HepG2 (cell line): Measurements from ENCODE around the gene LGALS1. TPM values are rescaled to one million over a fixed set of nuclear protein-coding genes. Genes with fewer than 3 reads are reported as not detected.

Source experiments
- ARID2 ChIP-seq: sonication (generic); formaldehyde crosslinking; IDR thresholded peaks from 2 replicates; pipeline ENCODE4 v1.8.1; 2022; ENCODE audit warnings: mild to moderate bottlenecking, missing genetic modification reagents, borderline replicate concordance
- NAIF1 ChIP-seq: sonication (generic); formaldehyde crosslinking; IDR thresholded peaks from 2 replicates; pipeline ENCODE4 v1.5.0; 2020; ENCODE audit warnings: mild to moderate bottlenecking, missing genetic modification reagents, borderline replicate concordance
- NFE2L1 ChIP-seq: sonication (generic); formaldehyde crosslinking; IDR thresholded peaks from 2 replicates; pipeline ENCODE4 v1.4.0; 2020; ENCODE audit warnings: missing genetic modification reagents, mild to moderate bottlenecking, borderline replicate concordance
- NR2F2 ChIP-seq: IDR thresholded peaks from 2 replicates; pipeline ENCODE4 v1.6.1; 2012; ENCODE audit warnings: low read depth, inconsistent platforms, borderline replicate concordance
- PCBP2 ChIP-seq: fragments of 200-400 bp; formaldehyde crosslinking; optimal IDR thresholded peaks from 2 replicates; pipeline ENCODE3; 2018; ENCODE audit warnings: low read length, low read depth; ENCODE audit not compliant: poor library complexity, severe bottlenecking
- PPARG ChIP-seq: conservative IDR thresholded peaks from 2 replicates; pipeline ENCODE4 v1.6.1; 2016; ENCODE audit warnings: missing biosample characterization, missing genetic modification reagents
- SIN3B ChIP-seq: fragments of 150-350 bp; IDR thresholded peaks from 2 replicates; pipeline ENCODE4 v1.6.1; 2014; ENCODE audit warnings: low read length
- SSRP1 ChIP-seq: IDR thresholded peaks from 2 replicates; pipeline ENCODE4 v1.6.1; 2016; ENCODE audit warnings: control low read depth
- ZNF251 ChIP-seq: sonication (generic); formaldehyde crosslinking; IDR thresholded peaks from 2 replicates; pipeline ENCODE4 v1.9.0; 2021; ENCODE audit warnings: mild to moderate bottlenecking, missing genetic modification reagents
- ZNF333 ChIP-seq: sonication (generic); formaldehyde crosslinking; IDR thresholded peaks from 2 replicates; pipeline ENCODE4 v1.4.0; 2020; ENCODE audit warnings: mild to moderate bottlenecking, missing genetic modification reagents, borderline replicate concordance
- ZNF33B ChIP-seq: sonication (generic); formaldehyde crosslinking; IDR thresholded peaks from 2 replicates; pipeline ENCODE4 v1.5.1; 2020; ENCODE audit warnings: mild to moderate bottlenecking, missing genetic modification reagents
- ZNF383 ChIP-seq: sonication (generic); formaldehyde crosslinking; IDR thresholded peaks from 2 replicates; pipeline ENCODE4 v1.4.0; 2020; ENCODE audit warnings: missing genetic modification reagents, mild to moderate bottlenecking, borderline replicate concordance
- ZNF672 ChIP-seq: sonication (generic); formaldehyde crosslinking; IDR thresholded peaks from 2 replicates; pipeline ENCODE4 v1.8.1; 2022; ENCODE audit warnings: missing genetic modification reagents
- ZNF746 ChIP-seq: sonication (generic); formaldehyde crosslinking; IDR thresholded peaks from 2 replicates; pipeline ENCODE4 v1.8.0; 2022; ENCODE audit warnings: mild to moderate bottlenecking, missing genetic modification reagents
- ZSCAN21 ChIP-seq: sonication (generic); formaldehyde crosslinking; IDR thresholded peaks from 2 replicates; pipeline ENCODE4 v1.8.0; 2022; ENCODE audit warnings: mild to moderate bottlenecking, missing genetic modification reagents, moderate library complexity, borderline replicate concordance
- ZSCAN9 ChIP-seq: IDR thresholded peaks from 2 replicates; pipeline ENCODE4 v1.6.1; 2016; ENCODE audit warnings: borderline replicate concordance
- polyA plus RNA-seq, 8 experiments: library from polyadenylated mRNA; depleted of rRNA in 3 of 8; stranded (reverse) in 7 of 8; unstranded in 1 of 8; fragments of >200 nt; fragmentation: Illumina TruSeq in 4 of 8; extraction: Trizol in 4 of 8; gene quantifications; 2 replicates each; pipeline versions ENCODE4 v1.2.1 to v1.2.3, GENCODE V29; 2011 to 2016; ENCODE audit warnings: low read depth in 4 of 8, missing spikeins in 1 of 8, mixed read lengths in 1 of 8; ENCODE audit not compliant: insufficient read depth in 1 of 8
- total RNA-seq, 5 experiments: library from RNA; depleted of rRNA; stranded (reverse); fragments of >200 nt; fragmentation: Illumina TruSeq; extraction: Trizol; gene quantifications; 2 replicates each; pipeline ENCODE4 v1.2.3, GENCODE V29; 2016; ENCODE audit warnings: low read depth in 1 of 5
- TF ChIP-seq, protein P1 (sequence below): sonication (generic); formaldehyde crosslinking; conservative IDR thresholded peaks from 2 replicates; pipeline ENCODE4 v1.4.0; 2020; ENCODE audit warnings: mild to moderate bottlenecking, missing genetic modification reagents, moderate library complexity
- TF ChIP-seq, protein P2 (sequence below): sonication (generic); formaldehyde crosslinking; IDR thresholded peaks from 2 replicates; pipeline ENCODE4 v1.5.1; 2020; ENCODE audit warnings: mild to moderate bottlenecking, missing genetic modification reagents, moderate library complexity
- TF ChIP-seq, protein P3 (sequence below): sonication (generic); formaldehyde crosslinking; conservative IDR thresholded peaks from 2 replicates; pipeline ENCODE4 v1.8.1; 2023; ENCODE audit warnings: missing genetic modification reagents
- TF ChIP-seq, protein P4 (sequence below): sonication (generic); formaldehyde crosslinking; IDR thresholded peaks from 2 replicates; pipeline ENCODE4 v1.4.0; 2020; ENCODE audit warnings: missing genetic modification reagents
- TF ChIP-seq, protein P5 (sequence below): sonication (generic); formaldehyde crosslinking; IDR thresholded peaks from 2 replicates; pipeline ENCODE4 v1.5.0; 2020; ENCODE audit warnings: mild to moderate bottlenecking, missing genetic modification reagents

The LGALS1 gene
- total and polyA plus RNA-seq, 2 of the 13 experiments (the other 11 are each of a cell fraction or from before 2014, with no cell fraction given): 103 to 858 TPM

DNA sequence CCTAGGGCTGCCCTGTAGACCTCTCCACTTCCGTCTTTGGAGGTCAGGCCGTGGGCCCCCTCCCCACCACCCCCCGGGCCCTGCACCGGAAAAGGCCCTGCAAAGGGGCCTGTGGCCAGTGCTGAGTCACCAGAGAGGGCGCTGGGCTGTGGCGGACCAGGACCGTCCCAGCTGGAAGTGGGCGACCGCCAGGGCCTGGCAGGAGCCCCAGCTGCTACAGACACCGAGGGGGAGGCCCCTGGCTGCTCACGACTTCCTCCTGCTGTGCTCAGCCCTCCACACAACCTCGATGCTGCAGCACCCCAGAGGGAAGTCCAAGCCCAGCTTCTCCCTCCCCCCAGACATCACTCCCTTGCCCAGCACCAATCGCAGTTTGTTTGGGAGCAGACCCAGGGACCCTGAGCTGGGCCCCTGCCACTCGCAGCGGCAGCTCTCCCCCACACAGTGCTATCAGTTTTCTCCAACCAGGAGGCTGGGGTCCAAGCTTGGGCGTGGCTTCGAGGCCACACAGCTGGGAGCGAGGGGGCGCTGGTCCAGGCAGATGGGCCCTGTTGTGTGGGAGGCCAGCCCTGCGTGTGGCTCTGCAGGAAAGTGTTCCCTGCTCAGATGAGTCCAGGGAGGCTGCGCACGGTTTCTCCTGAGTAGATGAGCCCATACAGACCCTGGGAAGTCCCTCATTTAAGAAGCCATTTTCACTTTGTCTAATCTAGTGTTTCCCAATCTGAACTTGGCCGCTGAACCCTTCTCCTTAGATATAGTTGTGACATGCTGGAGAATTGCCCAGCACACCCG lies 41.6 kb upstream of the LGALS1 start (continued):
- TF ChIP-seq ZNF33B (CRISPR knock-in tag): no peak
- no peak for TF ChIP-seq PCBP2
- TF ChIP-seq SSRP1 (CRISPR knock-in tag): no peak
- TF ChIP-seq, protein P1, sequence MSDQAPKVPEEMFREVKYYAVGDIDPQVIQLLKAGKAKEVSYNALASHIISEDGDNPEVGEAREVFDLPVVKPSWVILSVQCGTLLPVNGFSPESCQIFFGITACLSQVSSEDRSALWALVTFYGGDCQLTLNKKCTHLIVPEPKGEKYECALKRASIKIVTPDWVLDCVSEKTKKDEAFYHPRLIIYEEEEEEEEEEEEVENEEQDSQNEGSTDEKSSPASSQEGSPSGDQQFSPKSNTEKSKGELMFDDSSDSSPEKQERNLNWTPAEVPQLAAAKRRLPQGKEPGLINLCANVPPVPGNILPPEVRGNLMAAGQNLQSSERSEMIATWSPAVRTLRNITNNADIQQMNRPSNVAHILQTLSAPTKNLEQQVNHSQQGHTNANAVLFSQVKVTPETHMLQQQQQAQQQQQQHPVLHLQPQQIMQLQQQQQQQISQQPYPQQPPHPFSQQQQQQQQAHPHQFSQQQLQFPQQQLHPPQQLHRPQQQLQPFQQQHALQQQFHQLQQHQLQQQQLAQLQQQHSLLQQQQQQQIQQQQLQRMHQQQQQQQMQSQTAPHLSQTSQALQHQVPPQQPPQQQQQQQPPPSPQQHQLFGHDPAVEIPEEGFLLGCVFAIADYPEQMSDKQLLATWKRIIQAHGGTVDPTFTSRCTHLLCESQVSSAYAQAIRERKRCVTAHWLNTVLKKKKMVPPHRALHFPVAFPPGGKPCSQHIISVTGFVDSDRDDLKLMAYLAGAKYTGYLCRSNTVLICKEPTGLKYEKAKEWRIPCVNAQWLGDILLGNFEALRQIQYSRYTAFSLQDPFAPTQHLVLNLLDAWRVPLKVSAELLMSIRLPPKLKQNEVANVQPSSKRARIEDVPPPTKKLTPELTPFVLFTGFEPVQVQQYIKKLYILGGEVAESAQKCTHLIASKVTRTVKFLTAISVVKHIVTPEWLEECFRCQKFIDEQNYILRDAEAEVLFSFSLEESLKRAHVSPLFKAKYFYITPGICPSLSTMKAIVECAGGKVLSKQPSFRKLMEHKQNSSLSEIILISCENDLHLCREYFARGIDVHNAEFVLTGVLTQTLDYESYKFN (CRISPR knock-in tag): peak; percentile 84
- peak; percentile 78; the same call in 1 of the 2 replicates for TF ChIP-seq ZNF746 (CRISPR knock-in tag)
- TF ChIP-seq ZNF672 (CRISPR knock-in tag): no peak
- TF ChIP-seq ZSCAN9 (CRISPR knock-in tag): no peak; the same call in 1 of the 2 replicates
- no peak for TF ChIP-seq PPARG (CRISPR knock-in tag)
- no peak for TF ChIP-seq ZNF333 (CRISPR knock-in tag)
- TF ChIP-seq ZNF383 (CRISPR knock-in tag): no peak
- TF ChIP-seq ARID2 (CRISPR knock-in tag): no peak
- no peak; the same call in 1 of the 2 replicates for TF ChIP-seq NAIF1 (CRISPR knock-in tag)
- TF ChIP-seq, protein P2, sequence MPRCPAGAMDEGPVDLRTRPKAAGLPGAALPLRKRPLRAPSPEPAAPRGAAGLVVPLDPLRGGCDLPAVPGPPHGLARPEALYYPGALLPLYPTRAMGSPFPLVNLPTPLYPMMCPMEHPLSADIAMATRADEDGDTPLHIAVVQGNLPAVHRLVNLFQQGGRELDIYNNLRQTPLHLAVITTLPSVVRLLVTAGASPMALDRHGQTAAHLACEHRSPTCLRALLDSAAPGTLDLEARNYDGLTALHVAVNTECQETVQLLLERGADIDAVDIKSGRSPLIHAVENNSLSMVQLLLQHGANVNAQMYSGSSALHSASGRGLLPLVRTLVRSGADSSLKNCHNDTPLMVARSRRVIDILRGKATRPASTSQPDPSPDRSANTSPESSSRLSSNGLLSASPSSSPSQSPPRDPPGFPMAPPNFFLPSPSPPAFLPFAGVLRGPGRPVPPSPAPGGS (CRISPR knock-in tag): no peak
- peak; percentile 89 for TF ChIP-seq NFE2L1 (CRISPR knock-in tag)
- TF ChIP-seq ZSCAN21 (CRISPR knock-in tag): peak; percentile 31; the same call in 1 of the 2 replicates
- TF ChIP-seq, protein P3, sequence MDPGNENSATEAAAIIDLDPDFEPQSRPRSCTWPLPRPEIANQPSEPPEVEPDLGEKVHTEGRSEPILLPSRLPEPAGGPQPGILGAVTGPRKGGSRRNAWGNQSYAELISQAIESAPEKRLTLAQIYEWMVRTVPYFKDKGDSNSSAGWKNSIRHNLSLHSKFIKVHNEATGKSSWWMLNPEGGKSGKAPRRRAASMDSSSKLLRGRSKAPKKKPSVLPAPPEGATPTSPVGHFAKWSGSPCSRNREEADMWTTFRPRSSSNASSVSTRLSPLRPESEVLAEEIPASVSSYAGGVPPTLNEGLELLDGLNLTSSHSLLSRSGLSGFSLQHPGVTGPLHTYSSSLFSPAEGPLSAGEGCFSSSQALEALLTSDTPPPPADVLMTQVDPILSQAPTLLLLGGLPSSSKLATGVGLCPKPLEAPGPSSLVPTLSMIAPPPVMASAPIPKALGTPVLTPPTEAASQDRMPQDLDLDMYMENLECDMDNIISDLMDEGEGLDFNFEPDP (CRISPR knock-in tag): no peak
- no peak for TF ChIP-seq SIN3B
- TF ChIP-seq, protein P4, sequence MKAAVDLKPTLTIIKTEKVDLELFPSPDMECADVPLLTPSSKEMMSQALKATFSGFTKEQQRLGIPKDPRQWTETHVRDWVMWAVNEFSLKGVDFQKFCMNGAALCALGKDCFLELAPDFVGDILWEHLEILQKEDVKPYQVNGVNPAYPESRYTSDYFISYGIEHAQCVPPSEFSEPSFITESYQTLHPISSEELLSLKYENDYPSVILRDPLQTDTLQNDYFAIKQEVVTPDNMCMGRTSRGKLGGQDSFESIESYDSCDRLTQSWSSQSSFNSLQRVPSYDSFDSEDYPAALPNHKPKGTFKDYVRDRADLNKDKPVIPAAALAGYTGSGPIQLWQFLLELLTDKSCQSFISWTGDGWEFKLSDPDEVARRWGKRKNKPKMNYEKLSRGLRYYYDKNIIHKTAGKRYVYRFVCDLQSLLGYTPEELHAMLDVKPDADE (CRISPR knock-in tag): no peak
- TF ChIP-seq ZNF251 (CRISPR knock-in tag): no peak
- TF ChIP-seq NR2F2: peak; percentile 24; the same call in 1 of the 2 replicates
- TF ChIP-seq, protein P5, sequence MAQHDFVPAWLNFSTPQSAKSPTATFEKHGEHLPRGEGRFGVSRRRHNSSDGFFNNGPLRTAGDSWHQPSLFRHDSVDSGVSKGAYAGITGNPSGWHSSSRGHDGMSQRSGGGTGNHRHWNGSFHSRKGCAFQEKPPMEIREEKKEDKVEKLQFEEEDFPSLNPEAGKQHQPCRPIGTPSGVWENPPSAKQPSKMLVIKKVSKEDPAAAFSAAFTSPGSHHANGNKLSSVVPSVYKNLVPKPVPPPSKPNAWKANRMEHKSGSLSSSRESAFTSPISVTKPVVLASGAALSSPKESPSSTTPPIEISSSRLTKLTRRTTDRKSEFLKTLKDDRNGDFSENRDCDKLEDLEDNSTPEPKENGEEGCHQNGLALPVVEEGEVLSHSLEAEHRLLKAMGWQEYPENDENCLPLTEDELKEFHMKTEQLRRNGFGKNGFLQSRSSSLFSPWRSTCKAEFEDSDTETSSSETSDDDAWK (CRISPR knock-in tag): no peak
